Measurements from ENCODE around the gene LIX1.
"Not testable (repeated sequence)": the region's sequence is repeated elsewhere in the genome, so short reads cannot be mapped to it uniquely, and the experiment has no call there.

Gene LIX1

GRCh38 chr5:97141031-97141430 lies 1.4 kb downstream of the LIX1 start:
- DNase-seq, result no peak

- DNase-seq, result not testable (repeated sequence)
Observed at GRCh38 chr5:97140250-97140649, 2.2 kb downstream of the LIX1 start.

- no peak for DNase-seq
Observed at GRCh38 chr5:97136475-97136874, 5.9 kb downstream of the LIX1 start.

GRCh38 chr5:97135868-97136267 lies 6.5 kb downstream of the LIX1 start:
- DNase-seq, result no peak

- no peak for DNase-seq
Observed at GRCh38 chr5:97134634-97135033, 7.8 kb downstream of the LIX1 start.

GRCh38 chr5:97133101-97133500 lies 9.3 kb downstream of the LIX1 start:
- DNase-seq, result no peak

GRCh38 chr5:97131921-97132320 lies 10.5 kb downstream of the LIX1 start:
- DNase-seq, result no peak

- no peak for DNase-seq
Observed at GRCh38 chr5:97131139-97131710, 11.2 kb downstream of the LIX1 start.

GRCh38 chr5:97127727-97128126 lies 14.7 kb downstream of the LIX1 start:
- no peak for DNase-seq

- no peak for DNase-seq
Observed at GRCh38 chr5:97125125-97125683, 17.2 kb downstream of the LIX1 start.

- DNase-seq, result no peak
Observed at GRCh38 chr5:97124335-97124734, 18.1 kb downstream of the LIX1 start.

GRCh38 chr5:97121848-97122247 lies 20.6 kb downstream of the LIX1 start:
- DNase-seq, result no peak

GRCh38 chr5:97120195-97120594 lies 22.2 kb downstream of the LIX1 start:
- no peak for DNase-seq

- DNase-seq, result no peak
Observed at GRCh38 chr5:97119007-97119390, 23.4 kb downstream of the LIX1 start.

GRCh38 chr5:97118261-97119006 lies 24.0 kb downstream of the LIX1 start:
- no peak for DNase-seq

- DNase-seq, result no peak
Observed at GRCh38 chr5:97115932-97116331, 26.5 kb downstream of the LIX1 start.

GRCh38 chr5:97112230-97112629 lies 30.2 kb downstream of the LIX1 start:
- no peak for DNase-seq

- no peak for DNase-seq
Observed at GRCh38 chr5:97111616-97112015, 30.8 kb downstream of the LIX1 start.

GRCh38 chr5:97111004-97111403 lies 31.4 kb downstream of the LIX1 start:
- DNase-seq, result no peak

GRCh38 chr5:97107318-97107717 lies 35.1 kb downstream of the LIX1 start:
- no peak for DNase-seq

- no peak for DNase-seq
Observed at GRCh38 chr5:97106216-97106581, 36.2 kb downstream of the LIX1 start.

GRCh38 chr5:97105501-97106215 lies 36.8 kb downstream of the LIX1 start:
- no peak for DNase-seq

GRCh38 chr5:97102010-97102470 lies 40.4 kb downstream of the LIX1 start:
- no peak for DNase-seq

All from CD4-positive, alpha-beta T cell treated with Interleukin-4 for 4 hours (primary cell).